HepG2 (cell line): ENCODE measurements around the gene GP1BA. TPM values are rescaled to one million over a fixed set of nuclear protein-coding genes. Genes with fewer than 3 reads are reported as not detected.

Experiments
- BCLAF1 ChIP-seq: fragments of 450-650 bp; IDR thresholded peaks from 2 replicates; pipeline ENCODE4 v1.6.1; 2017; ENCODE audit warnings: mild to moderate bottlenecking
- DDIT3 ChIP-seq: sonication (generic); formaldehyde crosslinking; IDR thresholded peaks from 2 replicates; pipeline ENCODE4 v1.4.0; 2020; ENCODE audit warnings: mild to moderate bottlenecking, missing genetic modification reagents
- GPN1 ChIP-seq: sonication (generic); formaldehyde crosslinking; IDR thresholded peaks from 2 replicates; pipeline ENCODE4 v1.5.1; 2020; ENCODE audit warnings: missing genetic modification reagents, borderline replicate concordance
- HIVEP1 ChIP-seq: sonication (generic); formaldehyde crosslinking; IDR thresholded peaks from 2 replicates; pipeline ENCODE4 v1.4.0; 2020; ENCODE audit warnings: mild to moderate bottlenecking, missing genetic modification reagents
- KDM4B ChIP-seq: sonication (generic); formaldehyde crosslinking; IDR thresholded peaks from 2 replicates; pipeline ENCODE4 v1.4.0; 2020; ENCODE audit warnings: missing genetic modification reagents
- MYPOP ChIP-seq: sonication (generic); formaldehyde crosslinking; IDR thresholded peaks from 2 replicates; pipeline ENCODE4 v1.8.1; 2023; ENCODE audit warnings: mild to moderate bottlenecking, moderate library complexity, missing genetic modification reagents
- RBM39 ChIP-seq: fragments of 200-400 bp; formaldehyde crosslinking; IDR thresholded peaks from one replicate; pipeline ENCODE4 v1.6.1; 2018; ENCODE audit warnings: antibody characterized with exemption, mild to moderate bottlenecking, low read depth, low read length; ENCODE audit not compliant: poor library complexity, severe bottlenecking
- SMAD3 ChIP-seq: sonication (generic); formaldehyde crosslinking; IDR thresholded peaks from 2 replicates; pipeline ENCODE4 v1.4.0; 2020; ENCODE audit warnings: missing genetic modification reagents
- SOX6 ChIP-seq, 2 experiments: fragments of 450-650 bp in 1 of 2; sonication (generic) in 1 of 2; formaldehyde crosslinking in 1 of 2; IDR thresholded peaks; 2 replicates each; pipeline versions ENCODE4 v1.4.0 to v1.6.1; 2017 to 2020; ENCODE audit warnings: antibody characterized with exemption in 1 of 2, mild to moderate bottlenecking in 1 of 2, missing genetic modification reagents in 1 of 2
- STAT5B ChIP-seq: sonication (generic); formaldehyde crosslinking; IDR thresholded peaks from 2 replicates; pipeline ENCODE4 v1.4.0; 2020; ENCODE audit warnings: missing genetic modification reagents
- TBP ChIP-seq: sonication (generic); formaldehyde crosslinking; IDR thresholded peaks from 2 replicates; pipeline ENCODE4 v1.5.0; 2020; ENCODE audit warnings: missing genetic modification reagents
- TMF1 ChIP-seq: sonication (generic); formaldehyde crosslinking; IDR thresholded peaks from 2 replicates; pipeline ENCODE4 v1.8.1; 2022; ENCODE audit warnings: low read depth, missing genetic modification reagents
- ZBTB7A ChIP-seq: sonication (generic); formaldehyde crosslinking; IDR thresholded peaks from 2 replicates; pipeline ENCODE4 v1.8.0; 2022; ENCODE audit warnings: mild to moderate bottlenecking, missing genetic modification reagents
- ZC3H13 ChIP-seq: sonication (generic); formaldehyde crosslinking; IDR thresholded peaks from 2 replicates; pipeline ENCODE4 v1.8.1; 2023; ENCODE audit warnings: mild to moderate bottlenecking, missing genetic modification reagents, moderate library complexity
- ZNF205 ChIP-seq: IDR thresholded peaks from 2 replicates; pipeline ENCODE4 v1.6.1; 2018; ENCODE audit warnings: missing biosample characterization, missing genetic modification reagents
- ZNF234 ChIP-seq: sonication (generic); formaldehyde crosslinking; conservative IDR thresholded peaks from 2 replicates; pipeline ENCODE4 v1.5.1; 2020; ENCODE audit warnings: mild to moderate bottlenecking, missing genetic modification reagents
- ZNF253 ChIP-seq: sonication (generic); formaldehyde crosslinking; IDR thresholded peaks from 2 replicates; pipeline ENCODE4 v1.8.0; 2022; ENCODE audit warnings: mild to moderate bottlenecking, missing genetic modification reagents, borderline replicate concordance
- ZNF276 ChIP-seq: sonication (generic); formaldehyde crosslinking; IDR thresholded peaks from 2 replicates; pipeline ENCODE4 v1.4.0; 2020; ENCODE audit warnings: mild to moderate bottlenecking, low read depth, missing genetic modification reagents
- ZNF44 ChIP-seq: sonication (generic); formaldehyde crosslinking; IDR thresholded peaks from 2 replicates; pipeline ENCODE4 v1.5.1; 2020; ENCODE audit warnings: mild to moderate bottlenecking, missing genetic modification reagents
- ZNF496 ChIP-seq: sonication (generic); formaldehyde crosslinking; IDR thresholded peaks from 2 replicates; pipeline ENCODE4 v1.8.1; 2023; ENCODE audit warnings: mild to moderate bottlenecking, moderate library complexity, missing genetic modification reagents; ENCODE audit not compliant: insufficient replicate concordance
- ZNF704 ChIP-seq: sonication (generic); formaldehyde crosslinking; IDR thresholded peaks from 2 replicates; pipeline ENCODE4 v1.8.1; 2023; ENCODE audit warnings: mild to moderate bottlenecking, inconsistent platforms, moderate library complexity, missing genetic modification reagents, borderline replicate concordance
- polyA plus RNA-seq, 8 experiments: library from polyadenylated mRNA; depleted of rRNA in 3 of 8; stranded (reverse) in 7 of 8; unstranded in 1 of 8; fragments of >200 nt; fragmentation: Illumina TruSeq in 4 of 8; extraction: Trizol in 4 of 8; gene quantifications; 2 replicates each; pipeline versions ENCODE4 v1.2.1 to v1.2.3, GENCODE V29; 2011 to 2016; ENCODE audit warnings: low read depth in 4 of 8, missing spikeins in 1 of 8, mixed read lengths in 1 of 8; ENCODE audit not compliant: insufficient read depth in 1 of 8
- total RNA-seq, 5 experiments: library from RNA; depleted of rRNA; stranded (reverse); fragments of >200 nt; fragmentation: Illumina TruSeq; extraction: Trizol; gene quantifications; 2 replicates each; pipeline ENCODE4 v1.2.3, GENCODE V29; 2016; ENCODE audit warnings: low read depth in 1 of 5

The GP1BA gene
- total and polyA plus RNA-seq, 2 of the 13 experiments (the other 11 are each of a cell fraction or from before 2014, with no cell fraction given), result not detected

GRCh38 chr17:4908301-4908700 is 23.8 kb upstream of the GP1BA start (continued):
- no peak for TF ChIP-seq ZNF704 (CRISPR knock-in tag)
- no peak for TF ChIP-seq HIVEP1 (CRISPR knock-in tag)
- no peak for TF ChIP-seq ZNF44 (CRISPR knock-in tag)
- TF ChIP-seq ZNF496, result no peak
- no peak for TF ChIP-seq ZNF253 (CRISPR knock-in tag)
- TF ChIP-seq RBM39, result no peak
- TF ChIP-seq ZNF205 (CRISPR knock-in tag), result peak; percentile 68
- TF ChIP-seq SOX6 (IDR thresholded peaks at IDR 0.05), result no peak
- TF ChIP-seq SOX6 (CRISPR knock-in tag; IDR thresholded peaks at IDR 0.05), result no peak
- TF ChIP-seq MYPOP (CRISPR knock-in tag), result no peak
- TF ChIP-seq STAT5B (CRISPR knock-in tag), result no peak
- TF ChIP-seq ZC3H13 (CRISPR knock-in tag), result no peak; the same call in 1 of the 2 replicates
- TF ChIP-seq GPN1, result no peak
- TF ChIP-seq ZNF234, result no peak
- TF ChIP-seq TMF1 (CRISPR knock-in tag), result no peak
- no peak for TF ChIP-seq DDIT3 (CRISPR knock-in tag)
- no peak for TF ChIP-seq ZNF276
- TF ChIP-seq BCLAF1, result no peak
- TF ChIP-seq TBP (CRISPR knock-in tag), result no peak
- TF ChIP-seq KDM4B (CRISPR knock-in tag), result 0 out of 2 replicates have a peak, but pooled peaks have one; percentile 39
- TF ChIP-seq SMAD3, result peak; percentile 49; the same call in 1 of the 2 replicates
- peak; percentile 49; the same call in 1 of the 2 replicates for TF ChIP-seq ZBTB7A (CRISPR knock-in tag)
